Muscle of leg (tissue), 9 donors: ENCODE data around the gene WBP2NL. TPM values are rescaled to one million over a fixed set of nuclear protein-coding genes. Genes with fewer than 3 reads are reported as not detected.

Experiments used
- polyA plus RNA-seq, 8 donors: library from polyadenylated mRNA; unstranded; fragments of 120-200 nt; gene quantifications; one replicate each; pipeline versions ENCODE4 v1.2.1 to v1.2.3, GENCODE V29; 2013; ENCODE audit warnings: inconsistent platforms in 1 of 8, low replicate concordance in 1 of 8; ENCODE audit not compliant: insufficient read length in 8 of 8, insufficient read depth in 1 of 8
- total RNA-seq: library from RNA; stranded (reverse); fragments of 120-200 nt; gene quantifications from one replicate; pipeline ENCODE4 v1.2.4, GENCODE V29; 2013

Gene WBP2NL
- total and polyA plus RNA-seq, 9 donors, result 0.38 to 2.3 (median 1.2) TPM

Other genes with a start within 250 kb of the WBP2NL start
- gene CCDC134, start 198.1 kb upstream of the WBP2NL start, total RNA-seq, result 13.2 TPM
- gene CCDC134, start 198.1 kb upstream of the WBP2NL start, polyA plus RNA-seq, result 1 to 10 TPM; 6.5 to 9.3 (median 8.1) TPM
- gene SREBF2, start 165.7 kb upstream of the WBP2NL start, total RNA-seq, result 30.9 TPM
- gene SREBF2, start 165.7 kb upstream of the WBP2NL start, polyA plus RNA-seq, result 100 to 1,000 TPM in 1 of 8 donors, 10 to 100 TPM in 7; 61.7 to 106 (median 82.4) TPM
- gene SHISA8, start 83.7 kb upstream of the WBP2NL start, total RNA-seq, result 0.09 TPM
- gene SHISA8, start 83.7 kb upstream of the WBP2NL start, polyA plus RNA-seq, result under 1 TPM in 7 of 8 donors, not detected in 1; 0.11 to 0.39 (median 0.22) TPM
- gene TNFRSF13C, start 72.0 kb upstream of the WBP2NL start, total RNA-seq, result 0.75 TPM
- 1 to 10 TPM in 7 of 8 donors, under 1 TPM in 1; 0.91 to 2.3 (median 1.2) TPM for gene TNFRSF13C, start 72.0 kb upstream of the WBP2NL start, polyA plus RNA-seq
- 6.7 TPM for gene CENPM, start 51.6 kb upstream of the WBP2NL start, total RNA-seq
- 10 to 100 TPM in 3 of 8 donors, 1 to 10 TPM in 5; 7.5 to 11.6 (median 9.1) TPM for gene CENPM, start 51.6 kb upstream of the WBP2NL start, polyA plus RNA-seq
- 0.89 TPM for gene SEPTIN3, start 29.3 kb upstream of the WBP2NL start, total RNA-seq
- gene SEPTIN3, start 29.3 kb upstream of the WBP2NL start, polyA plus RNA-seq, result 1 to 10 TPM in 4 of 8 donors, under 1 TPM in 4; 0.67 to 2.0 (median 0.90) TPM
- 21.8 TPM for gene NAGA, start 72.0 kb downstream of the WBP2NL start, total RNA-seq
- 10 to 100 TPM; 15.1 to 28.7 (median 22.4) TPM for gene NAGA, start 72.0 kb downstream of the WBP2NL start, polyA plus RNA-seq
- 25.4 TPM for gene PHETA2, start 75.5 kb downstream of the WBP2NL start, total RNA-seq
- 10 to 100 TPM; 18.0 to 32.1 (median 23.8) TPM for gene PHETA2, start 75.5 kb downstream of the WBP2NL start, polyA plus RNA-seq
- gene SMDT1, start 80.9 kb downstream of the WBP2NL start, total RNA-seq, result 19.6 TPM
- 100 to 1,000 TPM in 5 of 8 donors, 10 to 100 TPM in 3; 57.4 to 171 (median 114) TPM for gene SMDT1, start 80.9 kb downstream of the WBP2NL start, polyA plus RNA-seq
- 114 TPM for gene NDUFA6, start 92.0 kb downstream of the WBP2NL start, total RNA-seq
- gene NDUFA6, start 92.0 kb downstream of the WBP2NL start, polyA plus RNA-seq, result 100 to 1,000 TPM in 2 of 8 donors, 10 to 100 TPM in 6; 78.1 to 143 (median 90.1) TPM
- gene CYP2D6, start 132.0 kb downstream of the WBP2NL start, total RNA-seq, result 0.31 TPM
- 1 to 10 TPM in 6 of 8 donors, under 1 TPM in 2; 0.64 to 3.4 (median 1.6) TPM for gene CYP2D6, start 132.0 kb downstream of the WBP2NL start, polyA plus RNA-seq